ENCODE measurements around the gene PCSK7.

GRCh38 chr11:117187799-117188481 lies 43.9 kb downstream of the PCSK7 start:
- TF ChIP-seq EZH2 (IDR thresholded peaks at IDR 0.05; ENCODE audit: low read depth, low read length, severe bottlenecking), result no peak
- no peak for TF ChIP-seq SP2 (IDR thresholded peaks at IDR 0.05; ENCODE audit: low read length)
- no peak for TF ChIP-seq CTCF (IDR thresholded peaks at IDR 0.05; ENCODE audit: control extremely low read depth in 1 of 3, insufficient read depth in 1 of 3, low read depth in 1 of 3, low read length in 3 of 3)
- TF ChIP-seq YY1 (IDR thresholded peaks at IDR 0.05; ENCODE audit: low read depth, low read length), result no peak

Measured in H1 (cell line).